NCI-H1694 (cell line): ENCODE data around the gene PRKCZ.
A peak's percentile ranks its signal among the peaks of the same experiment; 100 is the strongest.

Experiments used
- DNase-seq: peaks from one replicate; lab custom pipeline; 2025; lab: John Stamatoyannopoulos, UW

Gene PRKCZ

GRCh38 chr1:2067393-2067792 lies 17.2 kb downstream of the PRKCZ start:
- no peak for DNase-seq

- no peak for DNase-seq
These were observed 17.8 kb downstream of the PRKCZ start for GRCh38 chr1:2067981-2068380.

- DNase-seq: no peak
These were observed 18.7 kb downstream of the PRKCZ start for GRCh38 chr1:2068951-2069350.

- DNase-seq: no peak
These were observed 19.8 kb downstream of the PRKCZ start for GRCh38 chr1:2070016-2070415.

- DNase-seq: no peak
These were observed 20.8 kb downstream of the PRKCZ start for GRCh38 chr1:2070800-2071530.

- no peak for DNase-seq
These were observed 22.0 kb downstream of the PRKCZ start for GRCh38 chr1:2072109-2072806.

GRCh38 chr1:2072891-2073290 lies 22.7 kb downstream of the PRKCZ start:
- no peak for DNase-seq

GRCh38 chr1:2073382-2074230 lies 23.4 kb downstream of the PRKCZ start:
- peak; percentile 30 for DNase-seq

- DNase-seq: no peak
These were observed 24.2 kb downstream of the PRKCZ start for GRCh38 chr1:2074396-2074795.

GRCh38 chr1:2074944-2075740 lies 24.9 kb downstream of the PRKCZ start:
- no peak for DNase-seq

GRCh38 chr1:2076826-2077225 lies 26.6 kb downstream of the PRKCZ start:
- DNase-seq: no peak

- DNase-seq: no peak
These were observed 28.0 kb downstream of the PRKCZ start for GRCh38 chr1:2078170-2078569.

- DNase-seq: no peak
These were observed 29.3 kb downstream of the PRKCZ start for GRCh38 chr1:2079396-2080085.

GRCh38 chr1:2080140-2080539 lies 29.9 kb downstream of the PRKCZ start:
- no peak for DNase-seq

GRCh38 chr1:2080884-2081283 lies 30.7 kb downstream of the PRKCZ start:
- DNase-seq: no peak

- DNase-seq: no peak
These were observed 31.2 kb downstream of the PRKCZ start for GRCh38 chr1:2081326-2081885.

GRCh38 chr1:2082064-2082463 lies 31.9 kb downstream of the PRKCZ start:
- no peak for DNase-seq

GRCh38 chr1:2083666-2084065 lies 33.5 kb downstream of the PRKCZ start:
- no peak for DNase-seq

- no peak for DNase-seq
These were observed 34.1 kb downstream of the PRKCZ start for GRCh38 chr1:2084306-2084705.

GRCh38 chr1:2085080-2085479 lies 34.9 kb downstream of the PRKCZ start:
- DNase-seq: no peak
